Endometrial microvascular endothelial cells (primary cell): ENCODE data around the gene DARS2. TPM values are rescaled to one million over a fixed set of nuclear protein-coding genes. Genes with fewer than 3 reads are reported as not detected.
"Not testable (repeated sequence)": the region's sequence is repeated elsewhere in the genome, so short reads cannot be mapped to it uniquely, and the experiment has no call there.

Source experiments
- in situ Hi-C: cut with HindIII; loops from 2 replicates; pipeline ENCODE4 v1.10.0; 2017; ENCODE audit warnings: low sequenced_read_pairs, low pct_unique_long_range_greater_than_20kb; ENCODE audit errors: inconsistent ontology term
- total RNA-seq: library from RNA; depleted of rRNA; stranded (reverse); fragments of >200 nt; gene quantifications from one replicate; pipeline ENCODE4 v1.2.3, GENCODE V29; 2015; ENCODE audit errors: inconsistent ontology term

Gene DARS2
- total RNA-seq, 1 donor from 2014 or later, result 37.4 TPM

DNA sequence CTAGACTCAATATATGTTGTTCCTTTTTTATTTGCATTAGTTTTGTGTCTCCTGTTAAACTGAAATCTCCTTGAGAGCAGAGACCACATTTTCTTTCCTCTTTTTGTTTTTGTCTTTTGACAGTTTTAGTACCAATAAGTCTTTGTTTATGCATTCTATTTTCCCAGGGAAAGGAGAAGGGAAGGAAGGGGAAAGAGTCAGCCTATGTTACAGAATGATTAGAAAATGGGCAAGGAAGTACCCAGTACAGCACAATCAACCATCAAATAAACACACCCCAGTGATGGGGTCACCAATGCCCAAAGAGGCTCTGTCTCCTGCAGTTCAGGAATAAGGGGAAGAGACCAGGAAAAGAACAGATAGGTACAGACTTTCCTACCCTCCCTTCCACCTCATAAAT, 53.8 kb downstream of the DARS2 start:
- in situ Hi-C loops, result no loop called here

- in situ Hi-C loops, result not testable (repeated sequence)
Observed at GRCh38 chr1:173881117-173881516, 56.6 kb downstream of the DARS2 start.

DNA sequence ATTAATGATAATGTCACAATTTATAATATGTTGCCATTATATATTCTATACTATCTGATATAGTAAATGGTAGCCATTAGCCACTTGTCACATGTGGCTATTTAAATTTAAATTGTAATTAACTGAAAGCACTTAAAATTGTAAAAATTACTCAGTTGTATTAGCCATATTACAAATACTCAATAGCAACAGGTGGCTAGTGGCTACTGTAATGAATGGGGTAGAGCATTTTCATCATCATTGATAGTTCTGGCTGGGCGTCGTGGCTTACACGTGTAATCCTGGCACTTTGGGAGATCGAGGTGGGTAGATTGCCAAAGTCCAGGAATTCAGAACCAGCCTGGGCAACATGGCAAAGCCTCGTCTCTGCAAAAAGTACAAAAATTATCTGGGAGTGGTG, 60.2 kb downstream of the DARS2 start:
- in situ Hi-C loops, result no loop called here

- in situ Hi-C loops, result no loop called here
Observed at GRCh38 chr1:173886746-173887611, 62.5 kb downstream of the DARS2 start.

GRCh38 chr1:173887627-173888026, 63.2 kb downstream of the DARS2 start:
- in situ Hi-C loops, result no loop called here

- in situ Hi-C loops, result no loop called here
Observed at GRCh38 chr1:173888749-173889148, 64.3 kb downstream of the DARS2 start.

DNA sequence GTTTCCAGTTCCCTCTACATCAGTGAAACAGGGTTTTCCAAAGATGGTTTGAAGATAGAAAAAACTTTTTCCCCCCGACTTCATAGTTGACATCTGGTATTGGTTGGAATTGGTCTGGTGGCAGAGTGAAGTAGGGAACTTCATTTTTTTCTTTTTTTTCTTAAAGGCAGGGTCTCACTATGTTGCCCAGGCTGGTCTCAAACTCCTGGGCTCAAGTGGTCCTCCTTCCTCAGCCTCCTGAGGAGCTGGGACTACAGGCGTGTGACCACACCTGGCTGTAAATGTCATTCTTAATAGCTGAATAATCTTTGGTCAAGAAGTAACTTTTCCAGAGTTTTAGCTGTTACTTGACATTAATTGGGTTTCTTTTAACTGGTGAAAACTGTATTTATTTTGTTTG, 65.4 kb downstream of the DARS2 start:
- in situ Hi-C loops, result no loop called here

- in situ Hi-C loops, result no loop called here
Observed at GRCh38 chr1:173893611-173894010, 69.1 kb downstream of the DARS2 start.

GRCh38 chr1:173894189-173894588, 69.7 kb downstream of the DARS2 start:
- in situ Hi-C loops, result no loop called here

DNA sequence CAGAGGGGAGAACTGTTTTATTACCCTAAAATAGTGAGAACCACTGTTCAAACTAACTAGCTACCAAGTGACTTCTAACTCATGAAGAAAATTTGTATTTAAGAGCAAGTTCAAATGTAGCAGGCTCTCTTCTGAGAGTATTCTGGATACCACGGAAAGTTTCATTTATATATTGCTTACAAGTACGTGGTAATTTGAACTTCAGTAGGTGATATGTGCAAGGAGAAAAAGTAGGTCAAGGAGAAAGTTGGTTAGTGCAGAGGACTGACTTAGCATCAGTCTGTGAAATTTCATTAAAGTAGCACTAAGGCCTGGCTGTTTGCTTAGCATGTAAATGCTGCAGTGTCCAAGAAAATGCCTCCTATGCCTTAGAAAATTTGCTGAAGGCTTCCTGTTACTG, 76.0 kb downstream of the DARS2 start:
- in situ Hi-C loops, result no loop called here

DNA sequence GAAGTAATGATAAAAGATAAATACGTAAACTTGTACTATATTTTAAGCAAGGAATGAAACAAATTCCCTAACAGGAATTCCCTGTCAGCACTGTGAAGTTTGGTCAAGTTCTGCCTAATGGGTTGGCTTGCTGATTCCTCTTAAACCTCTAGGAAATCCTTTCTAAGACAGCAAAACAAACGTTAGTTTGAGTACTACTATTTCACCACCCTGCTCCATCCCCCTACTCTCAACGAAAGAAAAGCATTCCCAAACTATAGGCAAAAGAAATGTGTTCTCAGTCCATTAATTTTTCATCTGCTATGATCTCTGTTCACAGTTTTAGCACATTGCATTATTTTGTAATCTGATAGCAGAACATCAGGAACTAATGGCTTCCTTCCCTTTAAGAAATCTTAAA, 76.5 kb downstream of the DARS2 start:
- in situ Hi-C loops, result no loop called here

- in situ Hi-C loops, result no loop called here
Observed at GRCh38 chr1:173903827-173904531, 79.5 kb downstream of the DARS2 start.

Other genes with a start within 250 kb of the DARS2 start
- not detected for gene SLC9C2, start 221.6 kb upstream of the DARS2 start, total RNA-seq
- gene TEX50, start 189.3 kb upstream of the DARS2 start, total RNA-seq, result not detected
- gene ANKRD45, start 154.8 kb upstream of the DARS2 start, total RNA-seq, result not detected
- gene KLHL20, start 109.7 kb upstream of the DARS2 start, total RNA-seq, result 18.2 TPM
- 19.7 TPM for gene CENPL, start 210 bp downstream of the DARS2 start, total RNA-seq
- 283 TPM for gene GAS5, start 43.3 kb downstream of the DARS2 start, total RNA-seq
- 1.7 TPM for gene ZBTB37, start 43.7 kb downstream of the DARS2 start, total RNA-seq
- gene SERPINC1, start 92.7 kb downstream of the DARS2 start, total RNA-seq, result not detected
- 16.0 TPM for gene RC3H1, start 197.7 kb downstream of the DARS2 start, total RNA-seq